Measurements from ENCODE around the gene AP1G1.
"Not testable (repeated sequence)": the region's sequence is repeated elsewhere in the genome, so short reads cannot be mapped to it uniquely, and the experiment has no call there.

The AP1G1 gene

GRCh38 chr16:71808593-71809459 is at the start of gene AP1G1:
AP1G1 (minus strand) TSS chr16:71808834; CDS start chr16:71789479, 19,355 bp downstream.
- DNase-seq (ENCODE audit: low read depth), result peak; percentile 99

GRCh38 chr16:71855937-71856662 is 47.5 kb upstream of the AP1G1 start:
- DNase-seq (ENCODE audit: low read depth), result no peak

GRCh38 chr16:71854369-71854948 is 45.8 kb upstream of the AP1G1 start:
- DNase-seq (ENCODE audit: low read depth), result no peak

GRCh38 chr16:71853413-71853812 is 44.8 kb upstream of the AP1G1 start:
- no peak for DNase-seq (ENCODE audit: low read depth)

GRCh38 chr16:71852561-71852960 is 43.9 kb upstream of the AP1G1 start:
- no peak for DNase-seq (ENCODE audit: low read depth)

- DNase-seq (ENCODE audit: low read depth), result no peak
Measured at GRCh38 chr16:71852158-71852557, 43.5 kb upstream of the AP1G1 start.

- DNase-seq (ENCODE audit: low read depth), result peak; percentile 19
Measured at GRCh38 chr16:71851746-71852145, 43.1 kb upstream of the AP1G1 start.

- DNase-seq (ENCODE audit: low read depth), result no peak
Measured at GRCh38 chr16:71848622-71849021, 40.0 kb upstream of the AP1G1 start.

- DNase-seq (ENCODE audit: low read depth), result no peak
Measured at GRCh38 chr16:71847096-71847495, 38.5 kb upstream of the AP1G1 start.

- no peak for DNase-seq (ENCODE audit: low read depth)
Measured at GRCh38 chr16:71846431-71846830, 37.8 kb upstream of the AP1G1 start.

- peak; percentile 93 for DNase-seq (ENCODE audit: low read depth)
Measured at GRCh38 chr16:71845639-71846430, 37.2 kb upstream of the AP1G1 start, which contains the start of gene ATXN1L. ATXN1L (plus strand) TSS chr16:71845976; CDS start chr16:71849741, 3,765 bp downstream.

- no peak for DNase-seq (ENCODE audit: low read depth)
Measured at GRCh38 chr16:71843572-71843971, 34.9 kb upstream of the AP1G1 start.

- peak; percentile 65 for DNase-seq (ENCODE audit: low read depth)
Measured at GRCh38 chr16:71840052-71840451, 31.4 kb upstream of the AP1G1 start.

GRCh38 chr16:71837150-71837549 is 28.5 kb upstream of the AP1G1 start:
- DNase-seq (ENCODE audit: low read depth), result no peak

GRCh38 chr16:71834291-71834690 is 25.7 kb upstream of the AP1G1 start:
- DNase-seq (ENCODE audit: low read depth), result no peak

- not testable (repeated sequence) for DNase-seq (ENCODE audit: low read depth)
Measured at GRCh38 chr16:71832112-71832511, 23.5 kb upstream of the AP1G1 start.

GRCh38 chr16:71831698-71832097 is 23.1 kb upstream of the AP1G1 start:
- not testable (repeated sequence) for DNase-seq (ENCODE audit: low read depth)

GRCh38 chr16:71830359-71830758 is 21.7 kb upstream of the AP1G1 start:
- no peak for DNase-seq (ENCODE audit: low read depth)

- DNase-seq (ENCODE audit: low read depth), result no peak
Measured at GRCh38 chr16:71826533-71827017, 17.9 kb upstream of the AP1G1 start.

GRCh38 chr16:71817155-71817500 is 8.5 kb upstream of the AP1G1 start:
- DNase-seq (ENCODE audit: low read depth), result not testable (repeated sequence)

GRCh38 chr16:71811261-71811803 is 2.7 kb upstream of the AP1G1 start:
- peak; percentile 13 for DNase-seq (ENCODE audit: low read depth)

GRCh38 chr16:71810155-71810530 is 1.5 kb upstream of the AP1G1 start:
- DNase-seq (ENCODE audit: low read depth), result not testable (repeated sequence)
